Lower leg skin (tissue), 3 donors: ENCODE results near the gene NKIRAS1.

Experiments used
- POLR2A ChIP-seq, 2 donors: fragments of 450-650 bp; IDR thresholded peaks; one replicate each; pipeline ENCODE4 v1.6.1; 2016 to 2017; ENCODE audit warnings: antibody characterized with exemption in 2 of 2, mild to moderate bottlenecking in 1 of 2, moderate library complexity in 1 of 2
- TF ChIP-seq, protein P1 (sequence below), 3 donors: fragments of 450-650 bp; IDR thresholded peaks; one replicate each; pipeline ENCODE4 v1.5.1; 2016; ENCODE audit warnings: antibody characterized with exemption in 3 of 3, mild to moderate bottlenecking in 3 of 3, moderate library complexity in 2 of 3

DNA sequence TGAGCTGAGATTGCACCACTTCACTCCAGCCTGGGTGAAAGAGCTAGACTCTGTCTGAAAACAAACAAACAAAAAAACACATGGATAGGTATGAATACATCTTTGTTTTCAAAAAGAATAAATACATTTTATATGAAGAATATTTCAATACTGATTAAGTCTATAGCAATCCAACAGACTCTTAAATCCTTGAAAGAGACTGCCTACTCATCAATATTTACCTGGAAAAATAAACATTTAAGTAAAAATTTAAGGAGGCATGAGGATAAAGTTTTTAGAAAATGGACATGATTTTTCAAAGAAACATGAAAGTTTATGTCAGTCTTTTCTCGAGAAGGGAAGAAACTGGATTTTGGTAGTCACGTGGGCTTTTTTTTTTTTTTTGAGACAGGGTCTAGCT lies 5.4 kb downstream of the NKIRAS1 start:
- TF ChIP-seq, protein P1, sequence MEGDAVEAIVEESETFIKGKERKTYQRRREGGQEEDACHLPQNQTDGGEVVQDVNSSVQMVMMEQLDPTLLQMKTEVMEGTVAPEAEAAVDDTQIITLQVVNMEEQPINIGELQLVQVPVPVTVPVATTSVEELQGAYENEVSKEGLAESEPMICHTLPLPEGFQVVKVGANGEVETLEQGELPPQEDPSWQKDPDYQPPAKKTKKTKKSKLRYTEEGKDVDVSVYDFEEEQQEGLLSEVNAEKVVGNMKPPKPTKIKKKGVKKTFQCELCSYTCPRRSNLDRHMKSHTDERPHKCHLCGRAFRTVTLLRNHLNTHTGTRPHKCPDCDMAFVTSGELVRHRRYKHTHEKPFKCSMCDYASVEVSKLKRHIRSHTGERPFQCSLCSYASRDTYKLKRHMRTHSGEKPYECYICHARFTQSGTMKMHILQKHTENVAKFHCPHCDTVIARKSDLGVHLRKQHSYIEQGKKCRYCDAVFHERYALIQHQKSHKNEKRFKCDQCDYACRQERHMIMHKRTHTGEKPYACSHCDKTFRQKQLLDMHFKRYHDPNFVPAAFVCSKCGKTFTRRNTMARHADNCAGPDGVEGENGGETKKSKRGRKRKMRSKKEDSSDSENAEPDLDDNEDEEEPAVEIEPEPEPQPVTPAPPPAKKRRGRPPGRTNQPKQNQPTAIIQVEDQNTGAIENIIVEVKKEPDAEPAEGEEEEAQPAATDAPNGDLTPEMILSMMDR (IDR thresholded peaks at IDR 0.05), result no peak
- no peak for TF ChIP-seq POLR2A (IDR thresholded peaks at IDR 0.05)
